HepG2 (cell line): Measurements from ENCODE around the gene NRL. TPM values are rescaled to one million over a fixed set of nuclear protein-coding genes. Genes with fewer than 3 reads are reported as not detected.
A peak's percentile ranks its signal among the peaks of the same experiment; 100 is the strongest.

Experiments used
- BHLHE40 ChIP-seq: IDR thresholded peaks from 2 replicates; pipeline ENCODE4 v1.6.1; 2011; ENCODE audit warnings: low read length, improper control_type of control experiment
- DZIP1 ChIP-seq: sonication (generic); formaldehyde crosslinking; IDR thresholded peaks from 2 replicates; pipeline ENCODE4 v1.5.0; 2020; ENCODE audit warnings: mild to moderate bottlenecking, missing genetic modification reagents
- EED ChIP-seq: sonication (generic); formaldehyde crosslinking; IDR thresholded peaks from 2 replicates; pipeline ENCODE4 v1.5.0; 2020; ENCODE audit warnings: mild to moderate bottlenecking, missing genetic modification reagents
- FLYWCH1 ChIP-seq: sonication (generic); formaldehyde crosslinking; IDR thresholded peaks from 2 replicates; pipeline ENCODE4 v1.8.1; 2023; ENCODE audit warnings: mild to moderate bottlenecking, missing genetic modification reagents
- MNT ChIP-seq: fragments of 450-650 bp; IDR thresholded peaks from 2 replicates; pipeline ENCODE4 v1.6.1; 2016
- NFKBIZ ChIP-seq: IDR thresholded peaks from 2 replicates; pipeline ENCODE4 v1.6.1; 2018; ENCODE audit warnings: missing genetic modification reagents, missing compliant biosample characterization
- NR2F6 ChIP-seq, 2 experiments: IDR thresholded peaks; 2 replicates each; pipeline ENCODE4 v1.6.1; 2016; ENCODE audit warnings: antibody characterized with exemption in 1 of 2, mild to moderate bottlenecking in 1 of 2
- PAWR ChIP-seq: sonication (generic); formaldehyde crosslinking; IDR thresholded peaks from 2 replicates; pipeline ENCODE4 v1.4.0; 2020; ENCODE audit warnings: missing genetic modification reagents, mild to moderate bottlenecking, borderline replicate concordance
- PBX2 ChIP-seq: IDR thresholded peaks from 2 replicates; pipeline ENCODE4 v1.6.1; 2016; ENCODE audit warnings: control low read depth
- PRDM15 ChIP-seq: sonication (generic); formaldehyde crosslinking; IDR thresholded peaks from 2 replicates; pipeline ENCODE4 v1.4.0; 2020; ENCODE audit warnings: missing genetic modification reagents
- SOX6 ChIP-seq, 2 experiments: fragments of 450-650 bp in 1 of 2; sonication (generic) in 1 of 2; formaldehyde crosslinking in 1 of 2; IDR thresholded peaks; 2 replicates each; pipeline versions ENCODE4 v1.4.0 to v1.6.1; 2017 to 2020; ENCODE audit warnings: antibody characterized with exemption in 1 of 2, mild to moderate bottlenecking in 1 of 2, missing genetic modification reagents in 1 of 2
- TCF7 ChIP-seq: sonication (generic); IDR thresholded peaks from 2 replicates; pipeline ENCODE4 v1.6.1; 2016; ENCODE audit warnings: antibody characterized with exemption, low read depth
- WIZ ChIP-seq: sonication (generic); formaldehyde crosslinking; IDR thresholded peaks from 2 replicates; pipeline ENCODE4 v1.5.1; 2020; ENCODE audit warnings: mild to moderate bottlenecking, missing genetic modification reagents
- ZMYM3 ChIP-seq: sonication (generic); formaldehyde crosslinking; IDR thresholded peaks from 2 replicates; pipeline ENCODE4 v1.5.1; 2020; ENCODE audit warnings: mild to moderate bottlenecking, missing genetic modification reagents
- ZNF234 ChIP-seq: sonication (generic); formaldehyde crosslinking; conservative IDR thresholded peaks from 2 replicates; pipeline ENCODE4 v1.5.1; 2020; ENCODE audit warnings: mild to moderate bottlenecking, missing genetic modification reagents
- polyA plus RNA-seq, 8 experiments: library from polyadenylated mRNA; depleted of rRNA in 3 of 8; stranded (reverse) in 7 of 8; unstranded in 1 of 8; fragments of >200 nt; fragmentation: Illumina TruSeq in 4 of 8; extraction: Trizol in 4 of 8; gene quantifications; 2 replicates each; pipeline versions ENCODE4 v1.2.1 to v1.2.3, GENCODE V29; 2011 to 2016; ENCODE audit warnings: low read depth in 4 of 8, missing spikeins in 1 of 8, mixed read lengths in 1 of 8; ENCODE audit not compliant: insufficient read depth in 1 of 8
- total RNA-seq, 5 experiments: library from RNA; depleted of rRNA; stranded (reverse); fragments of >200 nt; fragmentation: Illumina TruSeq; extraction: Trizol; gene quantifications; 2 replicates each; pipeline ENCODE4 v1.2.3, GENCODE V29; 2016; ENCODE audit warnings: low read depth in 1 of 5

Gene NRL
- total and polyA plus RNA-seq, 2 of the 13 experiments (the other 11 are each of a cell fraction or from before 2014, with no cell fraction given) = 2.5 to 4.7 TPM

- TF ChIP-seq MNT (peak; percentile 93), NR2F6 (IDR thresholded peaks at IDR 0.05) (no peak), NR2F6 (CRISPR knock-in tag; IDR thresholded peaks at IDR 0.05) (peak; percentile 18; the same call in 1 of the 2 replicates), PRDM15 (no peak), TCF7 (no peak; the same call in 1 of the 2 replicates), WIZ (peak; percentile 96), PAWR (peak; percentile 27; the same call in 1 of the 2 replicates), FLYWCH1 (CRISPR knock-in tag) (no peak), EED (CRISPR knock-in tag) (peak; percentile 99), ZMYM3 (CRISPR knock-in tag) (peak; percentile 77), SOX6 (IDR thresholded peaks at IDR 0.05) (no peak), SOX6 (CRISPR knock-in tag; IDR thresholded peaks at IDR 0.05) (peak; percentile 67), PBX2 (CRISPR knock-in tag) (peak; percentile 92), BHLHE40 (no peak; the same call in 1 of the 2 replicates), NFKBIZ (CRISPR knock-in tag) (peak; percentile 95), DZIP1 (CRISPR knock-in tag) (no peak), ZNF234 (CRISPR knock-in tag) (no peak)
Measured at GRCh38 chr14:24141097-24141880, 26.5 kb upstream of the NRL start, which contains the start of gene EMC9 (continued).
